OCI-LY1 (cell line): ENCODE results near the gene PRTN3.

ENCODE experiments used
- CTCF ChIP-seq: fragments of 200-600 bp; sonication (generic), shearing (Covaris generic); IDR thresholded peaks from 2 replicates; pipeline ENCODE4 v1.5.1; 2017; ENCODE audit warnings: mild to moderate bottlenecking, antibody characterized with exemption, low read length, moderate library complexity, mixed read lengths
- EZH2 ChIP-seq: fragments of 200-600 bp; sonication (generic), shearing (Covaris generic); IDR thresholded peaks from 2 replicates; pipeline ENCODE4 v1.8.0; 2017; ENCODE audit warnings: borderline replicate concordance, mixed run types, mild to moderate bottlenecking, antibody characterized with exemption, low read length, moderate library complexity, mixed read lengths

- TF ChIP-seq CTCF = no peak
- no peak for TF ChIP-seq EZH2
These were observed 37.7 kb upstream of the PRTN3 start for GRCh38 chr19:803099-803561.
